H9 (cell line): ENCODE measurements around the gene LARGE1. TPM values are rescaled to one million over a fixed set of nuclear protein-coding genes. Genes with fewer than 3 reads are reported as not detected.

Source experiments
- DNase-seq: peaks from one replicate; pipeline ENCODE4 v3.0.0-alpha.2; 2017
- H2AFZ ChIP-seq: one replicate; pipeline ENCODE4 v1.6.1; 2013; ENCODE audit warnings: mild to moderate bottlenecking, low read length, control low read depth, moderate library complexity
- H2AK5ac ChIP-seq: 2 replicates; pipeline ENCODE4 v1.6.1; 2013; ENCODE audit warnings: low read length, control low read depth, mixed read lengths; ENCODE audit not compliant: insufficient read length
- H2BK120ac ChIP-seq: one replicate; pipeline ENCODE4 v1.6.1; 2013; ENCODE audit warnings: low read depth, mild to moderate bottlenecking, low read length, control low read depth, inconsistent platforms; ENCODE audit not compliant: poor library complexity, severe bottlenecking
- H2BK12ac ChIP-seq: 2 replicates; pipeline ENCODE4 v1.6.1; 2013; ENCODE audit warnings: low read length, control low read depth, mixed read lengths, low read depth; ENCODE audit not compliant: insufficient read length
- H2BK15ac ChIP-seq: 2 replicates; pipeline ENCODE4 v1.6.1; 2013; ENCODE audit warnings: low read depth, low read length, control low read depth
- H2BK20ac ChIP-seq: one replicate; pipeline ENCODE4 v1.6.1; 2013; ENCODE audit warnings: low read depth, mild to moderate bottlenecking, low read length, control low read depth, inconsistent platforms; ENCODE audit not compliant: poor library complexity, severe bottlenecking
- H2BK5ac ChIP-seq: 2 replicates; pipeline ENCODE4 v1.6.1; 2013; ENCODE audit warnings: low read length, control low read depth, mixed read lengths; ENCODE audit not compliant: insufficient read length
- H3K14ac ChIP-seq: 2 replicates; pipeline ENCODE4 v1.6.1; 2013; ENCODE audit warnings: low read length, control low read depth; ENCODE audit not compliant: insufficient read depth
- H3K18ac ChIP-seq: 2 replicates; pipeline ENCODE4 v1.6.1; 2013; ENCODE audit warnings: low read depth, mild to moderate bottlenecking, mixed read lengths, low read length, control low read depth; ENCODE audit not compliant: insufficient read length
- H3K23ac ChIP-seq: 2 replicates; pipeline ENCODE4 v1.6.1; 2013; ENCODE audit warnings: low read length, control low read depth, mixed read lengths, low read depth; ENCODE audit not compliant: insufficient read length
- H3K23me2 ChIP-seq: 2 replicates; pipeline ENCODE4 v1.6.1; 2013; ENCODE audit warnings: low read depth, mild to moderate bottlenecking, mixed read lengths, low read length, control low read depth; ENCODE audit not compliant: insufficient read length, poor library complexity, severe bottlenecking
- H3K27ac ChIP-seq: 2 replicates; pipeline ENCODE4 v1.5.1; 2013; ENCODE audit warnings: low read length, control low read depth, mixed read lengths, low read depth; ENCODE audit not compliant: insufficient read length
- H3K27me3 ChIP-seq: 2 replicates; pipeline ENCODE4 v1.6.1; 2013; ENCODE audit warnings: low read length, control low read depth, inconsistent platforms; ENCODE audit not compliant: insufficient read depth
- H3K4ac ChIP-seq: 2 replicates; pipeline ENCODE4 v1.6.1; 2013; ENCODE audit warnings: low read depth, mild to moderate bottlenecking, control low read depth, inconsistent platforms, low read length, moderate library complexity
- H3K4me1 ChIP-seq: 2 replicates; pipeline ENCODE4 v1.6.1; 2013; ENCODE audit warnings: low read length, control low read depth, inconsistent platforms; ENCODE audit not compliant: insufficient read depth
- H3K4me2 ChIP-seq: 2 replicates; pipeline ENCODE4 v1.6.1; 2013; ENCODE audit warnings: low read length, control low read depth, mixed read lengths; ENCODE audit not compliant: insufficient read length, insufficient read depth
- H3K56ac ChIP-seq: 2 replicates; pipeline ENCODE4 v1.6.1; 2013; ENCODE audit warnings: low read depth, mild to moderate bottlenecking, mixed read lengths, low read length, control low read depth; ENCODE audit not compliant: insufficient read length
- H3K79me1 ChIP-seq: 2 replicates; pipeline ENCODE4 v1.6.1; 2013; ENCODE audit warnings: low read depth, mild to moderate bottlenecking, moderate library complexity, low read length, control low read depth, inconsistent platforms; ENCODE audit not compliant: insufficient read depth, poor library complexity, severe bottlenecking
- H3K79me2 ChIP-seq: 2 replicates; pipeline ENCODE4 v1.6.1; 2013; ENCODE audit warnings: low read length, control low read depth, inconsistent platforms; ENCODE audit not compliant: insufficient read depth
- H3K9ac ChIP-seq: 2 replicates; pipeline ENCODE4 v1.6.1; 2013; ENCODE audit warnings: low read length, control low read depth, mixed read lengths; ENCODE audit not compliant: insufficient read length; ENCODE audit errors: extremely low read depth
- H3K9me3 ChIP-seq: one replicate; pipeline ENCODE4 v1.6.1; 2013; ENCODE audit warnings: low read depth, low read length, inconsistent platforms; ENCODE audit not compliant: control insufficient read depth
- H3T11ph ChIP-seq: one replicate; pipeline ENCODE4 v1.6.1; 2013; ENCODE audit warnings: mild to moderate bottlenecking, low read length, control low read depth, inconsistent platforms
- H4K20me1 ChIP-seq: one replicate; pipeline ENCODE4 v1.6.1; 2013; ENCODE audit not compliant: control insufficient read depth, insufficient read length, insufficient read depth
- H4K5ac ChIP-seq: 2 replicates; pipeline ENCODE4 v1.6.1; 2013; ENCODE audit warnings: low read depth, mild to moderate bottlenecking, mixed read lengths, low read length, control low read depth; ENCODE audit not compliant: insufficient read length
- H4K8ac ChIP-seq: replicated peaks from 2 replicates; pipeline ENCODE4 v1.6.1; 2013; ENCODE audit warnings: low read length, control low read depth, mixed read lengths, low read depth; ENCODE audit not compliant: insufficient read length
- H4K91ac ChIP-seq: 2 replicates; pipeline ENCODE4 v1.6.1; 2013; ENCODE audit warnings: low read depth, mild to moderate bottlenecking, moderate library complexity, mixed read lengths, low read length, control low read depth; ENCODE audit not compliant: insufficient read length
- H3K27ac Mint-ChIP-seq, 3 experiments: 2 replicates in 2 of 3; 3 replicates in 1 of 3; pipeline ENCODE4 v1.8.0; 2020 to 2021; ENCODE audit warnings: mixed read lengths in 3 of 3, mild to moderate bottlenecking in 1 of 3, moderate library complexity in 1 of 3
- H3K27me3 Mint-ChIP-seq: 2 replicates; pipeline ENCODE4 v1.8.0; 2021; ENCODE audit warnings: low read depth, mild to moderate bottlenecking, moderate library complexity, mixed read lengths
- H3K36me3 Mint-ChIP-seq, 3 experiments: 2 replicates in 2 of 3; 3 replicates in 1 of 3; pipeline ENCODE4 v1.8.0; 2020 to 2021; ENCODE audit warnings: low read depth in 3 of 3, mixed read lengths in 3 of 3; ENCODE audit not compliant: insufficient read depth in 1 of 3
- H3K4me1 Mint-ChIP-seq, 2 experiments: 2 replicates each; pipeline ENCODE4 v1.8.0; 2020; ENCODE audit warnings: mixed read lengths in 2 of 2
- H3K4me3 Mint-ChIP-seq, 2 experiments: 2 replicates in 1 of 2; 3 replicates in 1 of 2; pipeline ENCODE4 v1.8.0; 2020 to 2021; ENCODE audit warnings: mild to moderate bottlenecking in 2 of 2, mixed read lengths in 2 of 2, moderate library complexity in 1 of 2
- H3K9me3 Mint-ChIP-seq, 2 experiments: 2 replicates in 1 of 2; 3 replicates in 1 of 2; pipeline ENCODE4 v1.8.0; 2020; ENCODE audit warnings: mild to moderate bottlenecking in 2 of 2, mixed read lengths in 2 of 2, moderate library complexity in 1 of 2
- WGBS: extraction: QIAGEN DNeasy Blood & Tissue Kit; methylation state at CpG from one replicate; pipeline ENCODE4 v1.1.7; 2013; ENCODE audit warnings: missing lambda C conversion rate, low lambda C conversion rate, mixed read lengths; ENCODE audit not compliant: insufficient read length; ENCODE audit errors: extremely low coverage; 5-methylcytosine and 5-hydroxymethylcytosine counted together
- total RNA-seq: library from RNA; stranded (reverse); gene quantifications from 2 replicates; pipeline ENCODE4 v1.2.1, GENCODE V29; 2021
- TF ChIP-seq, protein P1 (sequence below): fragments of 200-600 bp; sonication (generic); conservative IDR thresholded peaks from 3 replicates; pipeline ENCODE4 v1.8.0; 2021; ENCODE audit warnings: antibody characterized with exemption, mild to moderate bottlenecking

The LARGE1 gene
- total RNA-seq, 1 experiment from 2014 or later = 43.5 TPM

DNA sequence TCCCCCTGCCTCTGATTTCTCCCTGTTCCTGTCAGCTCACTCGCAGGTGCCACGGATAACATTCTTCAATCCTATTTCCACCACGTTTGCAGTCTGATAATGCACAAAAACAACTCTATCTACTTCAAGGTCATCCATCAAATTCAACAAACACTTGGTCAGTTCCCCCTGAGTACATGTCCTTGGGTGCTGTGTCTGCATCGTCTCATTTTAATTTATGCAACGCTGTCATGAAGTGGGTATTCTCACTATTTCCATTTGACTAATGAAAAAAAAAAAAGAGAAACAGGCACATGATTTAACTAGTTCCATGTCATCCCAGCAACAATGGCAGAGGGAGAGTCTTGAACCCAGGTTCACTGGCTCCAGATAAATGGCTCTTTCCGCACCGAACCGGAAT, 262.6 kb downstream of the LARGE1 start:
- Mint-ChIP-seq H3K4me1 (peaks cover 12 to 22% of the 10 kb centered on the region in 2 experiments), H3K27me3 (no peaks in the 10 kb centered on the region; the same call in 1 of the 2 replicates), H3K27ac (peak overlapping the region in 1 of 3 experiments; percentile 65; a peak in 1 of 7 replicates), H3K9me3 (peaks cover 0 to 5% of the 10 kb centered on the region in 2 experiments; a peak in 1 of 5 replicates), H3K4me3 (no peak overlapping the region), H3K36me3 (peaks cover 9 to 18% (median 17%) of the 10 kb centered on the region in 3 experiments)
- H2BK5ac ChIP-seq = no peak overlapping the region
- no peak overlapping the region for H2AK5ac ChIP-seq
- no peak overlapping the region for H3K14ac ChIP-seq
- TF ChIP-seq, protein P1, sequence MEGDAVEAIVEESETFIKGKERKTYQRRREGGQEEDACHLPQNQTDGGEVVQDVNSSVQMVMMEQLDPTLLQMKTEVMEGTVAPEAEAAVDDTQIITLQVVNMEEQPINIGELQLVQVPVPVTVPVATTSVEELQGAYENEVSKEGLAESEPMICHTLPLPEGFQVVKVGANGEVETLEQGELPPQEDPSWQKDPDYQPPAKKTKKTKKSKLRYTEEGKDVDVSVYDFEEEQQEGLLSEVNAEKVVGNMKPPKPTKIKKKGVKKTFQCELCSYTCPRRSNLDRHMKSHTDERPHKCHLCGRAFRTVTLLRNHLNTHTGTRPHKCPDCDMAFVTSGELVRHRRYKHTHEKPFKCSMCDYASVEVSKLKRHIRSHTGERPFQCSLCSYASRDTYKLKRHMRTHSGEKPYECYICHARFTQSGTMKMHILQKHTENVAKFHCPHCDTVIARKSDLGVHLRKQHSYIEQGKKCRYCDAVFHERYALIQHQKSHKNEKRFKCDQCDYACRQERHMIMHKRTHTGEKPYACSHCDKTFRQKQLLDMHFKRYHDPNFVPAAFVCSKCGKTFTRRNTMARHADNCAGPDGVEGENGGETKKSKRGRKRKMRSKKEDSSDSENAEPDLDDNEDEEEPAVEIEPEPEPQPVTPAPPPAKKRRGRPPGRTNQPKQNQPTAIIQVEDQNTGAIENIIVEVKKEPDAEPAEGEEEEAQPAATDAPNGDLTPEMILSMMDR = no peak
- H3K79me1 ChIP-seq = peaks cover 7% of the 10 kb centered on the region
- no peaks in the 10 kb centered on the region for H4K20me1 ChIP-seq
- no peak overlapping the region for H3K23ac ChIP-seq
- no peak overlapping the region for H3K4ac ChIP-seq
- no peak overlapping the region for H3T11ph ChIP-seq
- no peak overlapping the region for H3K4me2 ChIP-seq
- WGBS = no CpG with 5 or more reads among the region's 8 CpGs
- H3K18ac ChIP-seq = no peak overlapping the region
- no peak overlapping the region for H2AFZ ChIP-seq
- H3K4me1 ChIP-seq = peaks cover 5% of the 10 kb centered on the region; the same call in 1 of the 2 replicates
- H3K27me3 ChIP-seq = no peaks in the 10 kb centered on the region
- H4K5ac ChIP-seq = no peak overlapping the region
- H4K8ac ChIP-seq = no peak overlapping the region
- no peak overlapping the region for H2BK12ac ChIP-seq
- no peak overlapping the region for H3K9ac ChIP-seq
- H2BK20ac ChIP-seq = no peak overlapping the region
- H4K91ac ChIP-seq = no peak overlapping the region
- DNase-seq = no peak
- no peaks in the 10 kb centered on the region for H3K23me2 ChIP-seq
- H3K79me2 ChIP-seq = no peaks in the 10 kb centered on the region; the same call in 1 of the 2 replicates
- H3K27ac ChIP-seq = no peak overlapping the region
- no peaks in the 10 kb centered on the region for H3K9me3 ChIP-seq
- no peak overlapping the region for H2BK15ac ChIP-seq
- H3K56ac ChIP-seq = no peak overlapping the region
- H2BK120ac ChIP-seq = no peak overlapping the region
